ENCODE data around the gene CNMD.

Gene CNMD

DNA sequence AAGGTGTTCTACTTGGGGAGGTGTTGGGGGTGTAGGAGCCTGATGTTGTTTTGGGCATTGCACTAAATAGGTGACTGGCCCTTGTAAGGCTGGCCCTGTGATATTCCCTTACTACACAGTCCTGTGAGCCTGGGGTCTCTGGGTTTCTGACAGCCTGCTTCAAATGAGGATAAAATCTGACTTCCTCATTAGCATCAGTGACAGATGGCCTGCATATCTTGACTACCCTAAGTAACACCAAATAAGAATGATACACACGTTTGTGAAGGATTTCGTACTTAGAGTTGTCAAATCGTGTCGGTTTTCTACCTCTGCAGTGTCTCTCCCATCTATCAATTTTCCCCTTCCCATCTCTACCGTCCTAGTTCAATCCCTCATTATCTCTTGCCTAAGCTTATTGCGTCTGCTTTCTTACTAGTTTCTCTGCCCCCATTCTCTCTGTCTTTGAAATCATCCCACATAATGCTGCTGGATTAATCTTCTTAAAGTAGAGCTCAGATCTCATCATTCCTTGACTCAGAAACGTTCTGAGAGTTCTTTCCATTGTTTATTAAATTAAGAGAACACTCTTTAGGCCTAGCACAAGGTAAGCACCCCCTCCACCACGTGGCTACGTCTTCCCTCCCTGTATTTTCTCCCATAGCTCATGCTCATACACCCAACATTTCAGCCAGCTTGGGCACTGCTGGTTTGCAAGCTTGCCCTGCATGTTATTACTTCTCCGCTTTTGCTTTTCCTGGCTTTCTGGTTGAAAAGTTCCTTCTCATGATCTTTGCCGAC lies 26.2 kb upstream of the CNMD start:
- TF ChIP-seq ZFX (IDR thresholded peaks at IDR 0.05; ENCODE audit: borderline replicate concordance): no peak
- TF ChIP-seq, protein P1, sequence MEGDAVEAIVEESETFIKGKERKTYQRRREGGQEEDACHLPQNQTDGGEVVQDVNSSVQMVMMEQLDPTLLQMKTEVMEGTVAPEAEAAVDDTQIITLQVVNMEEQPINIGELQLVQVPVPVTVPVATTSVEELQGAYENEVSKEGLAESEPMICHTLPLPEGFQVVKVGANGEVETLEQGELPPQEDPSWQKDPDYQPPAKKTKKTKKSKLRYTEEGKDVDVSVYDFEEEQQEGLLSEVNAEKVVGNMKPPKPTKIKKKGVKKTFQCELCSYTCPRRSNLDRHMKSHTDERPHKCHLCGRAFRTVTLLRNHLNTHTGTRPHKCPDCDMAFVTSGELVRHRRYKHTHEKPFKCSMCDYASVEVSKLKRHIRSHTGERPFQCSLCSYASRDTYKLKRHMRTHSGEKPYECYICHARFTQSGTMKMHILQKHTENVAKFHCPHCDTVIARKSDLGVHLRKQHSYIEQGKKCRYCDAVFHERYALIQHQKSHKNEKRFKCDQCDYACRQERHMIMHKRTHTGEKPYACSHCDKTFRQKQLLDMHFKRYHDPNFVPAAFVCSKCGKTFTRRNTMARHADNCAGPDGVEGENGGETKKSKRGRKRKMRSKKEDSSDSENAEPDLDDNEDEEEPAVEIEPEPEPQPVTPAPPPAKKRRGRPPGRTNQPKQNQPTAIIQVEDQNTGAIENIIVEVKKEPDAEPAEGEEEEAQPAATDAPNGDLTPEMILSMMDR (IDR thresholded peaks at IDR 0.05): no peak
- H3K27ac ChIP-seq: no peak overlapping the region

DNA sequence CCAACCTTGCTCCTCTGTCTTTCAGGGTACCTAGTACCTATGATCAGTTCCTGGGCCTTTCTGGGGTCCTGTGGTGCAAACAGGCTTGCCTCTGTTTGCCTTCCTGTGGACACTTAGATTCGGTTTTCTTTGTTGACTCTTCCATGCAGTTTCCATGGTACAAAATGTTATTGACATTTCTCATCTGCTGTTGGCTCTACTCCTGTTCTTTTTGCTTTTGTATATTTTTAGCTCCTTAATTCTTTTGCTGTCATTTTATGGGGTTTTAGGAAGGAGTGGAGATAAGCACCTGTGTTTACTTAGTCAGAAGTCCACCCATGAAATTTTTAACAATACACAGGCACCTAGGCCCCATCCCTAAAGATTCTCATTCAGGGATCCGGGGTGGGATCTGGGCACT lies 20.5 kb upstream of the CNMD start:
- TF ChIP-seq, protein P1 (IDR thresholded peaks at IDR 0.05): no peak
- no peak for TF ChIP-seq ZFX (IDR thresholded peaks at IDR 0.05; ENCODE audit: borderline replicate concordance)
- H3K27ac ChIP-seq: no peak overlapping the region

DNA sequence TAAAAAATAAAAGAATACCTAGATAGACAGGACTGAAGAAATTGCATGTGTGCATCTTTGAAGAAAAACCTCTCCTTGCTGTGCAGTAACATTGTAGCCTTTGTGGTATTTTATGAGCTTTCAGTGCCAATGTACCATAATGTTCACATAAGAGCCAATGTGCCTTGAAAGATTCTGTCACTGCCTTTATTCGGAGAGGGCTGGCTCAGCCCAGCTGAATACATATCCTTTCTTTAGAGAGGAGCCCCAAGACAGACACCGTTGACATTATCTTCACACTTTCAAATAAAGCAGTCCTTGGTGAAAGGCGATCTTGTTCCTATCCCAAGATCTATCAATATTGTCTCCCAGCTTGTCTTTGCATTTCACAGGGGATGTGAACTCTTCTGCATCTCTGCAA lies 18.5 kb upstream of the CNMD start:
- TF ChIP-seq, protein P1 (IDR thresholded peaks at IDR 0.05): no peak
- TF ChIP-seq ZFX (IDR thresholded peaks at IDR 0.05; ENCODE audit: borderline replicate concordance): no peak
- no peak overlapping the region for H3K27ac ChIP-seq

DNA sequence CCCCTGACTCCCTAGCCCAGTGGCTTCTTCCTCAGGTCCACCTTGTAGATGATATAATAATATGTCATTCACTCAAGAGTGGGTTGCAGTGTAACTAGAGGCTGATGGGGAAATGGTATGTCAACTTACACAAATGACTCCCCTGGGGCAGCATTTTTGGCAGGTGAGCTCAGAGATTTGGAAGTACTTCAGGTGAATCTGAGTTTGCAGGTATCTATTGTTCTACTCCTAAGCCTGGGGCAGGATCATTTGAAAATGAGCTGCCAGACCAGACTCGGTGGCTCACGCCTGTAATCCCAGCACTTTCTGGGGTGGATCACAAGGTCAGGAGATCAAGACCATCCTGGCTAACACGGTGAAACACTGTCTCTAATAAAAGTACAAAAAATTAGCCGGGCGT lies 11.6 kb upstream of the CNMD start:
- no peak overlapping the region for H3K27ac ChIP-seq
- TF ChIP-seq, protein P1 (IDR thresholded peaks at IDR 0.05): no peak
- no peak for TF ChIP-seq ZFX (IDR thresholded peaks at IDR 0.05; ENCODE audit: borderline replicate concordance)

DNA sequence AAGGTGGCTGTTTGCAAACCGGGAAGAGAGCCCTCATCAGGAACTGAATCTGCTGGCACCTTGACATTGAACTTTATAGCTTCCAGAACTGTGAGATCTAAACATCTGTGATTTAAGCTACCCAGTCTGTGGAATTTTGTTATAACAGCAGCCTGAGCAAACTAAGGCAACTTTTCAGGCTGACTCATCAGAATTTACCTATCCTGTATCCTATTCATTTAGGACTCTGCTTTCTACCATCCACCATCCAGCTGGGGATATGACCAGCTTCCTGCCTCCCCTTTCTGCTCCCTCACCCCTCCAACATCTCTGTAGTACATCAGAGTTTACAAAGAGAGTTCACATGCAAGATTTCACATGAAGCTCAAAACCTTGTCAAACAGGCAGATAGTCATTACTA lies 11.1 kb upstream of the CNMD start:
- TF ChIP-seq ZFX (IDR thresholded peaks at IDR 0.05; ENCODE audit: borderline replicate concordance): no peak
- TF ChIP-seq, protein P1 (IDR thresholded peaks at IDR 0.05): no peak
- no peak overlapping the region for H3K27ac ChIP-seq

DNA sequence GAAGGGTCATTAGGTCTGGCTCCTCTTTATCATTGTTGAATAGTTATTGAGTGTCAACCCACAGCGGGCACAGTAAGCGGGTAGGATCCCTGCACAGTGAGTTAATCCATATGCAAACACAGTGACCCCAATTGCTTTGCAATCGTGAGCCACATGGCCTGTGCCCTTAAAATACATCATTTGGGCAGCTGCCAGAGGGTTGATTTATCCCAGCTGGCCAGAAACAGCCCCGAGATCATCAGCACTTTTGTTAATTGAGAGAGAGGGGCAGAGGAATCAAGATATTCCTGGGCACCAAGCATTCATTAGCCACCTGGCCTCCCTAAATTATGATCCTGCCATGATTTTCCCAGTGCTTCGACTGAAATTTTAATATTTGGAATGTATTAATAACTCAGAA lies 9.8 kb upstream of the CNMD start:
- no peak overlapping the region for H3K27ac ChIP-seq
- no peak for TF ChIP-seq ZFX (IDR thresholded peaks at IDR 0.05; ENCODE audit: borderline replicate concordance)
- TF ChIP-seq, protein P1 (IDR thresholded peaks at IDR 0.05): no peak

DNA sequence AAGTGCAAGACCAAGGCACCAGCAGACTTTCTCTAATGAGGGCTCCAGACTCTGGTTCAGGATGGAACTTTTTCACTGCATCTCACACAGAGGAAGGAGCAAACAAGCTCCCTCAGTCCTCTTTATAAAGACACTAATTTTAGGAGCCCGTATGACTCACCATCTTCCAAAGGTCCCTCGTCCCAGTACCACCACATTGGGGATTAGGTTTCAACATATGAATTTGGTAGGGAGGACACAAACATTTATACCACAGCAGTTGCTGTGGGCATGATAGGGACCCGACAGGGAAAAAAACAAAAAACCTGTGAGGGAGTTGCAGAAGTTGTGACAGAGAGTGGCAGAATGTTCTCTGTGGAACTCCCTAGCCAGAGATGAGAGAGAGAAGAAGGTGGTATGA lies 6.5 kb upstream of the CNMD start:
- TF ChIP-seq, protein P1 (IDR thresholded peaks at IDR 0.05): no peak
- no peak for TF ChIP-seq ZFX (IDR thresholded peaks at IDR 0.05; ENCODE audit: borderline replicate concordance)
- no peak overlapping the region for H3K27ac ChIP-seq

All from 22Rv1 (cell line).